Measurements from ENCODE around the gene TMEM158. TPM values are rescaled to one million over a fixed set of nuclear protein-coding genes. Genes with fewer than 3 reads are reported as not detected.

TMEM158 gene
- total and polyA plus RNA-seq, 2 of the 8 experiments (the other 6 are each of a cell fraction or from before 2014, with no cell fraction given): 6.8 to 30.3 TPM

GRCh38 chr3:45218578-45219390 is 7.3 kb downstream of the TMEM158 start:
- no peak overlapping the region for H4K5ac ChIP-seq (ENCODE audit: insufficient read length, low read depth, low read length)
- no peak overlapping the region for H3K4me2 ChIP-seq (ENCODE audit: insufficient read depth in 1 of 2, low read depth in 2 of 2, low read length in 2 of 2)
- H3K79me2 ChIP-seq (ENCODE audit: control insufficient read depth in 1 of 2, insufficient read depth in 2 of 2, low read length in 2 of 2): peaks cover 0 to 5% of the 10 kb centered on the region in 2 experiments; a peak in 2 of 4 replicates
- H2BK120ac ChIP-seq (replicated peaks; ENCODE audit: low read depth, low read length): no peak overlapping the region
- no peak overlapping the region for H2BK20ac ChIP-seq (ENCODE audit: low read length)
- no peaks in the 10 kb centered on the region for H3K23me2 ChIP-seq (ENCODE audit: low read depth, low read length)
- no peak for TF ChIP-seq ZNF274 (IDR thresholded peaks at IDR 0.05; ENCODE audit: borderline replicate concordance, extremely low read depth, low read length)
- ChIA-PET POLR2A (ENCODE audit: partially characterized antibody) (no interaction called here), CTCF (ENCODE audit: partially characterized antibody) (interaction anchor here (0.6 to 8.0 kb wide), 5 partner anchors 8 to 178 kb away, joined by 3 to 62 read pairs (median 4); no protein-coding TSS in a partner anchor)
- H3K23ac ChIP-seq (ENCODE audit: insufficient read length): no peak overlapping the region
- H2BK12ac ChIP-seq (ENCODE audit: low read depth, low read length): no peak overlapping the region
- no peaks in the 10 kb centered on the region for H3K27me3 ChIP-seq (replicated peaks in 1 of 4; ENCODE audit: control insufficient read depth in 3 of 4, extremely low read depth in 1 of 4, insufficient read depth in 3 of 4, low read length in 3 of 4)
- H4K91ac ChIP-seq (replicated peaks; ENCODE audit: insufficient read length, low read length): no peak overlapping the region
- H3K9ac ChIP-seq (replicated peaks in 1 of 4; ENCODE audit: extremely low read depth in 1 of 4, low read depth in 3 of 4, low read length in 3 of 4): no peak overlapping the region
- H2AK5ac ChIP-seq (ENCODE audit: low read depth, low read length): no peak overlapping the region
- no peak for FAIRE-seq
- no peaks in the 10 kb centered on the region for H4K20me1 ChIP-seq (replicated peaks in 1 of 2; ENCODE audit: control insufficient read depth in 1 of 2, insufficient read depth in 2 of 2, low read length in 2 of 2)
- H3K4ac ChIP-seq (replicated peaks; ENCODE audit: insufficient read length, low read depth, low read length): no peak overlapping the region
- no peaks in the 10 kb centered on the region for H3K36me3 ChIP-seq (ENCODE audit: control insufficient read depth in 2 of 4, insufficient read depth in 4 of 4, low read length in 3 of 4)
- DNase-seq (ENCODE audit: low read depth in 1 of 2, low spot score in 2 of 2): no peak
- no peak overlapping the region for H2BK5ac ChIP-seq (ENCODE audit: low read depth, low read length)
- H3K4me3 ChIP-seq (ENCODE audit: extremely low read depth in 1 of 4, insufficient read depth in 2 of 4, low read depth in 3 of 4, low read length in 4 of 4): no peak overlapping the region
- peaks cover 0 to 5% (median 0%) of the 10 kb centered on the region in 4 experiments; a peak in 2 of 7 replicates for H3K4me1 ChIP-seq (replicated peaks in 1 of 4; ENCODE audit: control insufficient read depth in 3 of 4, insufficient read depth in 4 of 4, low read length in 3 of 4)
- H3K18ac ChIP-seq (ENCODE audit: extremely low read depth, low read length): no peak overlapping the region
- no peak overlapping the region for H3K56ac ChIP-seq (replicated peaks; ENCODE audit: insufficient read length, low read depth, low read length)
- H3K14ac ChIP-seq (ENCODE audit: insufficient read length): no peak overlapping the region
- H3K79me1 ChIP-seq (ENCODE audit: low read depth, low read length): no peaks in the 10 kb centered on the region
- H2BK15ac ChIP-seq (ENCODE audit: low read length): no peak overlapping the region
- no peak overlapping the region for H2AFZ ChIP-seq (ENCODE audit: low read length)
- no peaks in the 10 kb centered on the region for H3K9me3 ChIP-seq (ENCODE audit: insufficient read depth in 2 of 2, low read depth in 1 of 2, low read length in 1 of 2)
- H3K27ac ChIP-seq (ENCODE audit: low read depth, low read length): no peak overlapping the region
- 86% methylated on average over 11 of the region's 11 CpGs; no CpG with 5 or more reads in 1 of the 2 experiments for WGBS, 2 experiments (ENCODE audit: extremely low coverage in 1 of 2, insufficient coverage in 1 of 2, insufficient read length in 1 of 2, insufficient replicate concordance in 2 of 2, low coverage in 1 of 2, low lambda C conversion rate in 2 of 2, missing lambda C conversion rate in 1 of 2)
- no peak overlapping the region for H4K8ac ChIP-seq (ENCODE audit: extremely low read depth, insufficient read depth, low read length)

Measured in H1 (cell line).